HG03025 (cell line): ENCODE data around the gene MXD4.
"Not testable (repeated sequence)": the region's sequence is repeated elsewhere in the genome, so short reads cannot be mapped to it uniquely, and the experiment has no call there.

Experiments used
- ATAC-seq: cut with Tn5 transposase; IDR thresholded peaks from one replicate; pipeline ENCODE4 v1.9.1; 2021; ENCODE audit warnings: mild to moderate bottlenecking, moderate library complexity; ENCODE audit not compliant: unreplicated experiment, low FRiP score

The MXD4 gene

GRCh38 chr4:2241003-2241402, 20.9 kb downstream of the MXD4 start:
- ATAC-seq: no peak

GRCh38 chr4:2236944-2237666, 24.8 kb downstream of the MXD4 start:
- no peak for ATAC-seq

DNA sequence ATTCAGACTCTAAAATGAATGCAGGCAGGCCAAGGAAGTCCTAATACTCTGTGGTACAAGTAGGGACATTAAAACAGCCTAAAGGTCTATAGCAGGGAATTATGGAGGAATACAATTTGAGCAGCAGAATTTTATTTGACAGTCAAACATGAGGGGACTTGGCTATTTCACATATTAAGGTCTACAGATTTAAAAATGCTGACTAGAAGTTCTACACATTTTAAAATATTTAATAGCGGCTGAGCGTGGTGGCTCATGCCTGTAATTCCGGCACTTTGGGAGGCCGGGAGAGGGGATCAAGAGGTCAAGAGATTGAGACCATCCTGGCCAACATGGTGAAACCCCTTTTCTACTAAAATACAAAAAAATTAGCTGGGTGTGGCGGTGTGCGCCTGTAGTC, 30.8 kb downstream of the MXD4 start:
- no peak for ATAC-seq

- ATAC-seq: no peak
Measured at GRCh38 chr4:2226261-2226660, 35.6 kb downstream of the MXD4 start.

- ATAC-seq: no peak
Measured at GRCh38 chr4:2222838-2223237, 39.1 kb downstream of the MXD4 start.

GRCh38 chr4:2221378-2221777, 40.5 kb downstream of the MXD4 start:
- not testable (repeated sequence) for ATAC-seq

- no peak for ATAC-seq
Measured at GRCh38 chr4:2220016-2220630, 41.8 kb downstream of the MXD4 start.

DNA sequence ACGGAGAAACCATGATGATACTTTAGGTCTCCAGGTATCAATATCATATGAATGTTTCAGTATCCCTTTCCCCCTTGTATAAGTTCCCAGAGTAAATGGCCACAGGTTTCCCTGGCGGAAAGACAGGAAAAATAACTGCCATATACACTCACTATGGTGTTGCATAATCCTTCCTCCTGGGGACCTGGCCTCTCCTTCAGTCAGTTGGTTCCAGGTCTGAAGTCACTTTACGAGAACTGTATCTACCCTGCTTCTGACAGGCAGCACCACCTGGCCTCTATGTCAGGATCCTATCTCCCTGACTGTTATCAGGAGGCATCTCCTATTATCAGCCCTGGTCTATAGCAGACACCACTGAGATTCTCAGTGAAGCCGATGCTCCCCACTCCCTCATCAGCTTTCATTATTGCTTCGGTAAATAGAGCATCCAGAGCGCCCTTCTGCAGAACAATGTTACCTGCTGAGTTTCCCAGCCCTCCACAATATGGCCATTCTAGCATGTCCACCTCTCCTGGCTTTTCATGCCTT, 42.6 kb downstream of the MXD4 start:
- no peak for ATAC-seq

GRCh38 chr4:2218436-2218835, 43.5 kb downstream of the MXD4 start:
- ATAC-seq: no peak

DNA sequence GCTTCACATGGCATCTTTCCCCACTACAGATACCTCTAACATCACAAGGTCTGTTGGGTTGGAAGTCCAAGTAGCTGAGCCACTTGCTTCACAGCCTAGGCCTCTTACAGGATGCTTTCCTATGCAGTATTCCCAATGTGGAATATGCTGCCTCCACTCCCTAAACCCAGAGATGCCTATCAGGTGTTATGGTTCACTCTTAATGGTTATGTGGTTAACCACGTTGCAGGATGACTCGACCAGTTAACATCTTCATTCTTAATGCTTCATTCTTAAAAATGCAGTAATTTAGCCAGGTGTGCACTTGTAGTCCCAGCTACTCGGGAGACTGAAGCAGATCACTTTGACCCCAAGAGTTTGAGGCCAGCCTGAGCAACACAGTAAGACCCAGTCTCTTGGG, 44.2 kb downstream of the MXD4 start:
- ATAC-seq: no peak

GRCh38 chr4:2212831-2213230, 49.1 kb downstream of the MXD4 start:
- no peak for ATAC-seq

DNA sequence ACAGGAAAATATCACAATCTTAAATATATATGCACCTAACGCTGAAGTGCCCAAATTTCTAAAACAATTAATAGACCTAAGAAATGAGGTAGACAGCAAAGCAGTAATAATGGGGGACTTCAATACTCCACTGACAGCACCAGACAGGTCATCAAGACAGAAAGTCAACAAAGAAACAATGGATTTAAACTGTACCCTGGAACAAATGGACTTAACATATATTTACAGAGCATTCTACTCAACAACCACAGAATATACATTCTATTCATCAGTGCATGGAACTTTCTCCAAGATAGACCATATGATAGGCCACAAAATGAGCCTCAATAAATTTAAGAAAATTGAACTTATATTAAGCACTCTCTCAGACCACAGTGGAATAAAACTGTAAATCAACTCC, 59.1 kb downstream of the MXD4 start:
- ATAC-seq: not testable (repeated sequence)
